ENCODE data around the gene AKR1C1. TPM values are rescaled to one million over a fixed set of nuclear protein-coding genes. Genes with fewer than 3 reads are reported as not detected.

The AKR1C1 gene
- total and polyA plus RNA-seq, 2 of the 13 experiments (the other 11 are each of a cell fraction or from before 2014, with no cell fraction given): 948 to 2,238 TPM

Small RNA genes within 50 kb of the gene (small RNA-seq; reads per million reads assigned to genes)
- gene RF00096 (ENCODE audit: insufficient read depth in 2 of 3, insufficient read length in 3 of 3, low read depth in 2 of 3, low replicate concordance in 1 of 3): 0.98 to 5.5 (median 1.9) reads per million in 3 experiments

Other genes with a start within 250 kb of the AKR1C1 start
- gene AKR1E2, start 137.2 kb upstream of the AKR1C1 start, total RNA-seq (2016; rRNA removed; fragmentation: Illumina TruSeq; extraction: Trizol): not detected in 2 replicates
- 0.10 TPM in 1 of 2 replicates, not detected in the other for gene AKR1E2, start 137.2 kb upstream of the AKR1C1 start, polyA plus RNA-seq (2011; rRNA removed)
- 900 and 1,454 TPM in 2 replicates for gene AKR1C2, start 40.4 kb downstream of the AKR1C1 start, total RNA-seq (2016; rRNA removed; fragmentation: Illumina TruSeq; extraction: Trizol)
- gene AKR1C2, start 40.4 kb downstream of the AKR1C1 start, polyA plus RNA-seq (2011; rRNA removed): 119 and 140 TPM in 2 replicates
- gene AKR1C3, start 131.0 kb downstream of the AKR1C1 start, total RNA-seq (2016; rRNA removed; fragmentation: Illumina TruSeq; extraction: Trizol): 368 and 551 TPM in 2 replicates
- 510 and 532 TPM in 2 replicates for gene AKR1C3, start 131.0 kb downstream of the AKR1C1 start, polyA plus RNA-seq (2011; rRNA removed)
- not detected in 2 replicates for gene AKR1C8, start 221.7 kb downstream of the AKR1C1 start, total RNA-seq (2016; rRNA removed; fragmentation: Illumina TruSeq; extraction: Trizol)
- gene AKR1C8, start 221.7 kb downstream of the AKR1C1 start, polyA plus RNA-seq (2011; rRNA removed): 0.03 and 0.12 TPM in 2 replicates
- 0.18 and 0.28 TPM in 2 replicates for gene AKR1C4, start 233.4 kb downstream of the AKR1C1 start, total RNA-seq (2016; rRNA removed; fragmentation: Illumina TruSeq; extraction: Trizol)
- 1.3 and 1.6 TPM in 2 replicates for gene AKR1C4, start 233.4 kb downstream of the AKR1C1 start, polyA plus RNA-seq (2011; rRNA removed)

Data from HepG2 (cell line).